ENCODE results near the gene MCTP1.

The MCTP1 gene

DNA sequence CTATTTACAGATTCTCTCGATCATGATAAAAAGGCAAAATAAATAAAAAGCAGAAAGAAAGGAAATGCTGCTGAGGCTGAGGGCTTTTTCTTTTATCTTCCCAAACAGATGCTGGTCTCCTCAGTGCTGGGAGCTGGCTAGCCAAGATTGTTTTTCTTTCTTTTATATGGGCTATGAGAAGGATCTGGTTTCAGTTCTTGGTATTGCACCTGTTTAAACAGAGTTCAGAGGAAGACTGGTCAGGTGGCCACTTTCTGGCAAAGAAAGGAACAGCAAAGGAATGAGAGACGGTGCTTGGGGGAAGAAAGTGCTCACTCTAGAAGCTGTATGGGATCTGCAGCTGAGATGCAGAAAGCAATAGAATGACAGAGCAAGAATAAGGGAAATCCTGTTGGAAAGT, 577.5 kb downstream of the MCTP1 start:
- TF ChIP-seq, protein P1, sequence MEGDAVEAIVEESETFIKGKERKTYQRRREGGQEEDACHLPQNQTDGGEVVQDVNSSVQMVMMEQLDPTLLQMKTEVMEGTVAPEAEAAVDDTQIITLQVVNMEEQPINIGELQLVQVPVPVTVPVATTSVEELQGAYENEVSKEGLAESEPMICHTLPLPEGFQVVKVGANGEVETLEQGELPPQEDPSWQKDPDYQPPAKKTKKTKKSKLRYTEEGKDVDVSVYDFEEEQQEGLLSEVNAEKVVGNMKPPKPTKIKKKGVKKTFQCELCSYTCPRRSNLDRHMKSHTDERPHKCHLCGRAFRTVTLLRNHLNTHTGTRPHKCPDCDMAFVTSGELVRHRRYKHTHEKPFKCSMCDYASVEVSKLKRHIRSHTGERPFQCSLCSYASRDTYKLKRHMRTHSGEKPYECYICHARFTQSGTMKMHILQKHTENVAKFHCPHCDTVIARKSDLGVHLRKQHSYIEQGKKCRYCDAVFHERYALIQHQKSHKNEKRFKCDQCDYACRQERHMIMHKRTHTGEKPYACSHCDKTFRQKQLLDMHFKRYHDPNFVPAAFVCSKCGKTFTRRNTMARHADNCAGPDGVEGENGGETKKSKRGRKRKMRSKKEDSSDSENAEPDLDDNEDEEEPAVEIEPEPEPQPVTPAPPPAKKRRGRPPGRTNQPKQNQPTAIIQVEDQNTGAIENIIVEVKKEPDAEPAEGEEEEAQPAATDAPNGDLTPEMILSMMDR (conservative IDR thresholded peaks at IDR 0.05; ENCODE audit: low read depth) = no peak
- ChIA-PET POLR2A (ENCODE audit: low non-redundant PET) (no interaction called here), CTCF (no interaction called here)
- H3K27ac ChIP-seq = no peak overlapping the region
- no peak for DNase-seq (ENCODE audit: low spot score)

DNA sequence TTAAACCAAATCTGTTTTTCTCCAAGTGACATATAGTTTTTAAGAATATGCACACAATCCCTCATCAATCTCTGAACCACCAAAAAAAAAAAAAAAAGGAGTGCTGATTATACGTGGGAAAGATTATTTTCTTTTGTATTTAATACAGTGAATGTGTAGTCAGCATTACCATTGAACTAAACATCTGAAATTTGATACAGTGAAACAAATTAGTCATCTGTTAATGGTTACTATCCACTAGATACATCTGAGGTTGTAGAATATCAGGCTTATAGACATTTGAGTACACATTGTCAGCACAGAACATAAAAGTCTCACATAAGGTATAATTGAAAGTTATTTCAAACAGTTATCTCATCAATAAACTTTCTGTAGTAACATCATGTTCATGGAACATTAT, 579.5 kb downstream of the MCTP1 start:
- DNase-seq (ENCODE audit: low spot score) = no peak
- ChIA-PET POLR2A (ENCODE audit: low non-redundant PET) (no interaction called here), CTCF (no interaction called here)

DNA sequence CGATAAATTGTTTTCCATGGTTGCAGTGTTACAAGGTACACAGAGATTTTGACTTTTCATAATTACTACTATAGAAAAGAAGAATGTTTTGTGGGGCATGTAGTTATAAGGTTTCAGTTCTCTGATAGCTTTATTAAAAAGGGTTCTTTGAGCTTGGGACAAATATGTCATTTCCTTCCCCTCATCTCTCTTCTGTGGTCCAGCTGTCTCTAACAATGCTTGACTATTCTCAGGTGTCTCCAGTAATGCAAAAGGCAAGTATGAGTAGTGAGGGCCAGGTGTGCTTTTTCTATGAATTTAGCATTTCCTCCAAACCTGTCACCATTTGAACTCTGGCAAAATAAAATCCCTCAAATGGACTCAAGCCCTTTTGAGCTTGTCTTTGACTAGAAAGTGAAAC, 582.2 kb downstream of the MCTP1 start:
- TF ChIP-seq, protein P1 (conservative IDR thresholded peaks at IDR 0.05; ENCODE audit: low read depth) = no peak
- ChIA-PET CTCF (interaction anchor here (0.7 kb wide), 1 partner anchor 23 kb away, joined by 3 read pairs; no protein-coding TSS in a partner anchor), POLR2A (ENCODE audit: low non-redundant PET) (no interaction called here)
- no peak overlapping the region for H3K27ac ChIP-seq
- no peak for DNase-seq (ENCODE audit: low spot score)

More for the DNA sequence above, 579.5 kb downstream of the MCTP1 start:
- TF ChIP-seq, protein P1 (conservative IDR thresholded peaks at IDR 0.05; ENCODE audit: low read depth) = no peak
- H3K27ac ChIP-seq = no peak overlapping the region

DNA sequence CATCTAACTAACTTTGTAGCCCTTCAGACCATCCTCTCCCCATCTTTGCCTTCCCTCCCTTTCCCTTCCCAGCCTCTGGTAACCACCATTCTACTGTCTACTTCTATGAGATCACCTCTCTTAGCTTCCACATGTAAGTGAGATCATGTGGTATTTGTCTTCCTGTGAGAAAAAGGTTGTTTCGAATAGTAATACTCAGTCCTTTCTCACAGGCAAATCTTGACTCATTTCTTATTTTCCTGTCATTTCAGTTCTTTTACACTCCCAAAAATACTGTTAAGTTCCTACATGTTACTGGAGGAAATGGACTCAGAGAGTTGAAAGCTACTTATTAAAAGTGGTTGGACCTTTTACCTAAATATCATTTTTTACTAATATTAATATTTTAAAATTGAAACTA, 584.3 kb downstream of the MCTP1 start:
- H3K27ac ChIP-seq = no peak overlapping the region
- no peak for DNase-seq (ENCODE audit: low spot score)
- ChIA-PET POLR2A (ENCODE audit: low non-redundant PET) (no interaction called here), CTCF (no interaction called here)
- TF ChIP-seq, protein P1 (conservative IDR thresholded peaks at IDR 0.05; ENCODE audit: low read depth) = no peak

DNA sequence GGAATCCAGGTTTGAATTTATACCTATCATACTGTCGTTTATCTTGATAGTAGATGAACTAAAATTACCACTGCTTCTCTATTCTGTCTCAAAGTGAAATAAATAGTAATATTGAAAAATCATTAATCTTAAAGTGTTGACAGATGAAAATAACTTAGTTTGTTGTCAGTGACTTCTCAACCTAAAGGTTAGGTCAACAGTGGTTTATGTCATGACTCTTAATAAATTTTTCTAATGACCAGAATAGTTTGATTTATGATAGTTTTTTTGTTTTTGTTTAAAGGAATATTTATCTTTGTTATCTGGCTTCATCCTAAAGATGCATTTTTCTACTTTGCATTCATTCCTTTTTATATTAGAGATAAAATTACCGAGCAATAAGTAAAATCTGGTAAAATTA, 585.3 kb downstream of the MCTP1 start:
- no peak overlapping the region for H3K27ac ChIP-seq
- CTCF ChIA-PET = no interaction called here
- DNase-seq (ENCODE audit: low spot score) = no peak
- TF ChIP-seq, protein P1 (conservative IDR thresholded peaks at IDR 0.05; ENCODE audit: low read depth) = no peak
- POLR2A ChIA-PET (ENCODE audit: low non-redundant PET) = no interaction called here

DNA sequence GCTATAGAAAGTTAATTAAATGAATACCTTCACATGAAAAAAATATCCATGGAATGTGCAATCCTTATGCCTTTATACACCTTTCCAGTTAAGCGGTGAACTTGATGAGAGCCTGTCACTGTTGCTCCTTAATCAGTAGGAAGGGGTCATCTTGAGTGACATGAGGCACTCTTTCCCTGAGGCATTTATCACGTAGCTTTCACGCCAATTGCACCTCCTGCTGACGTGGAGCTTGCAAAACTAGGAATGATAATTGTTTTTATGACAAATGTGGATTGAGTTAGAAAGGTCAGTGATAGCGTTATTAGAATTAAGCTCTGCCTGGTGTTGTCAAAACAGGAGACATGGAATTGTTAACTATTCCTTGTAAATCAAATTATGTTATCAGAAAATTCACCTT, 586.7 kb downstream of the MCTP1 start:
- no peak for DNase-seq (ENCODE audit: low spot score)
- ChIA-PET POLR2A (ENCODE audit: low non-redundant PET) (no interaction called here), CTCF (interaction anchor here (0.6 to 0.8 kb wide), 4 partner anchors 17 to 993 kb away, joined by 3 to 5 read pairs (median 3); no protein-coding TSS in a partner anchor)
- TF ChIP-seq, protein P1 (conservative IDR thresholded peaks at IDR 0.05; ENCODE audit: low read depth) = no peak
- no peak overlapping the region for H3K27ac ChIP-seq

DNA sequence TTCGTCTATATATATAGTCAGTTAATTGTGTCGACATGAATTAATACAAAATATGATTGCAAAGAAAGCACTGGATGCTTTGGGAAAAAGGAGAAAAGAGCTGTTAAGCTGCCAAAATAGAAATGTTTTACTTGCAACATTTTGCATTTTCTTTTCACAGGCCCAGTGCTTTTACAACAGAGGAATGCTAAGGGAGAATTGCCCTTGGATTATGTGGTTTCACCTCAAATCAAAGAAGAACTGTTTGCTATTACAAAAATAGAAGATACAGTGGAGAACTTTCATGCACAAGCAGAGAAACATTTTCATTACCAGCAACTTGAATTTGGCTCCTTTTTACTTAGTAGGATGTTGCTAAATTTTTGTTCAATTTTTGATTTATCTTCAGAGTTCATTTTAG, 590.2 kb downstream of the MCTP1 start:
- TF ChIP-seq, protein P1 (conservative IDR thresholded peaks at IDR 0.05; ENCODE audit: low read depth) = no peak
- no peak for DNase-seq (ENCODE audit: low spot score)
- POLR2A ChIA-PET (ENCODE audit: low non-redundant PET) = no interaction called here
- CTCF ChIA-PET = interaction anchor here (0.6 kb wide), 1 partner anchor 1833 kb away, joined by 3 read pairs; no protein-coding TSS in a partner anchor
- no peak overlapping the region for H3K27ac ChIP-seq

Data from RWPE1 (cell line).